HCT116 (cell line): ENCODE results near the gene HPN.

Source experiments
- CTCF ChIP-seq, 3 experiments: fragments of 200-600 bp in 1 of 3; sonication (generic) in 1 of 3; IDR thresholded peaks in 2 of 3; conservative IDR thresholded peaks in 1 of 3; 2 replicates each; pipeline ENCODE4 v1.5.1; 2012 to 2017; ENCODE audit warnings: low read depth in 2 of 3, low read length in 2 of 3, antibody characterized with exemption in 1 of 3, borderline replicate concordance in 1 of 3, control low read depth in 1 of 3, mild to moderate bottlenecking in 1 of 3, mixed read lengths in 1 of 3, mixed run types in 1 of 3, moderate library complexity in 1 of 3; ENCODE audit not compliant: insufficient read depth in 1 of 3
- EZH2 ChIP-seq: fragments of 200-600 bp; sonication (generic); IDR thresholded peaks from 2 replicates; pipeline ENCODE4 v1.6.1; 2017; ENCODE audit warnings: antibody characterized with exemption, mixed run types
- EZH2phosphoT487 ChIP-seq: fragments of 200-600 bp; IDR thresholded peaks from 2 replicates; pipeline ENCODE4 v1.6.1; 2018; ENCODE audit warnings: antibody characterized with exemption, borderline replicate concordance
- FOSL1 ChIP-seq: IDR thresholded peaks from 2 replicates; pipeline ENCODE4 v1.6.1; 2012; ENCODE audit warnings: low read depth
- MAX ChIP-seq: IDR thresholded peaks from 2 replicates; pipeline ENCODE4 v1.6.1; 2012
- POLR2AphosphoS5 ChIP-seq: IDR thresholded peaks from 2 replicates; pipeline ENCODE4 v1.6.1; 2011; ENCODE audit warnings: mild to moderate bottlenecking, low read depth, low read length, moderate library complexity

DNA sequence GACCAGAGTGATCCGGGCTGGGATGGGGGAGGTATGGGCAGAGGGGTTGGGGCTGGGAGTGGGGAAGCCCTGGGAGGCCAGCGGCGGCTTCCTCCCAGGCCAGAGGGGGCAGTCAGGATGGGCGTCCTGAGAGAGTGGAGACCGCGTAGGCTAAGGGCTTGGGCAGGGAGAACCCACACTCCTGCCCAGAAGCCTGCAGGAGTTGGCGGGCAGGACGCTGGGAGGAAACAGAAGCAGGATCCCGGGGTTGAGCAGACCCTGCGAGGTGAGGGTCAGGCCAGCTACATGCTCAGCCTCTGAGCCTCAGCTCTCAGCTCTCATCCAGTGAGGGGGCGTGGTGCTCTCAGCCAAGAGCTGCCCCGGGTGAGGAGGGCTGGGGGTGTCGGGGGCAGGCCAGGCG is 19.1 kb upstream of the HPN start:
- TF ChIP-seq POLR2AphosphoS5 (no peak), CTCF (IDR thresholded peaks at IDR 0.05 in 2 of 3, conservative IDR thresholded peaks at IDR 0.05 in 1 of 3; ENCODE audit: borderline replicate concordance in 1 of 3, insufficient read depth in 1 of 3, low read depth in 2 of 3, low read length in 2 of 3) (no peak), EZH2 (no peak), FOSL1 (no peak), MAX (no peak), EZH2phosphoT487 (no peak)
